Measurements from ENCODE around the gene DNAJC11. TPM values are rescaled to one million over a fixed set of nuclear protein-coding genes. Genes with fewer than 3 reads are reported as not detected.
"Not testable (repeated sequence)": the region's sequence is repeated elsewhere in the genome, so short reads cannot be mapped to it uniquely, and the experiment has no call there.

DNAJC11 gene
- polyA plus RNA-seq, 1 donor from 2014 or later: 25.9 TPM

DNA sequence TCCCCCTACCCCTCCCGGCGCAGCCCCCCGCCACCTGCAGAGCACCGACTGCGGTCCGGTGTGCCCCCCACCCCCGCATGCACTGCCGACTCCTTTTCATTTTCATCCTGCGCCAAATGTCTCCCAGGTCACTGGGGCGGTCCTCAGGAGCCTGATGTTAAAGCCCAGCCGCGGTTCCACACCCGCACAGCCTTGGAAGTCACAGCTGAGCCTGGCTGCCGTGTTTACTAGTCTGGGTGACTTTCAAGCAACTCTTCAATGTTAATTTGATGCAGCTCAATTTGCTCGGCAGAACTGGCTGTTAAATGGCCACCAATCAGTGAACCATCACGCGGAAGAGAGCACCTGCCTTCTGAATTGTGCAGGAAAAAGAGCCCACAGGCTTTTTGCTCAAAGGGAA is 49.7 kb downstream of the DNAJC11 start:
- Mint-ChIP-seq H3K27ac (no peak overlapping the region), H3K36me3 (peaks cover 5% of the 10 kb centered on the region), H3K4me3 (no peak overlapping the region), H3K4me1 (no peaks in the 10 kb centered on the region), H3K9me3 (no peaks in the 10 kb centered on the region), H3K27me3 (no peaks in the 10 kb centered on the region)

DNA sequence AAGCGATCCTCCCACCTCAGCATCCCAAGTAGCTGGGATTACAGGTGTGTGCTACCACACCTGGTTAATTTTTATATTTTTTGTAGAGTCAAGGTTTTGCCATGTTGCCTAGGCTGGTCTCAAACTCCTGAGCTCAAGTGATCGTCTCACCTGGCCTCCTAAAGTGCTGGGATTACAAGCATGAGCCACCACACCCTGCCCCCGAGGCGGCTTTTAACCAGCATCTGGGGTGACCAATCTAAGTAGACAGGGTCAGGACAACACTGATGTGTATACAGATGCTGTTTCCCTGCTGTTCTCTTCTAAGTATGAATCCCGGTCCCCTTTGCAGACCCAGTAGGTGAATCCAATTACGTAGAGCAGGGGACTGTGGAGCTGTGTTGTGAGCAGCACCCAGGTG is 53.1 kb downstream of the DNAJC11 start:
- no peaks in the 10 kb centered on the region for H3K27me3 Mint-ChIP-seq
- H3K4me1 Mint-ChIP-seq: peaks cover 3 to 4% (median 3%) of the 10 kb centered on the region in 3 donors
- peaks cover 3% of the 10 kb centered on the region for H3K36me3 Mint-ChIP-seq
- no peak overlapping the region for H3K4me3 Mint-ChIP-seq
- H3K9me3 Mint-ChIP-seq: no peaks in the 10 kb centered on the region
- no peak overlapping the region for H3K27ac Mint-ChIP-seq

DNA sequence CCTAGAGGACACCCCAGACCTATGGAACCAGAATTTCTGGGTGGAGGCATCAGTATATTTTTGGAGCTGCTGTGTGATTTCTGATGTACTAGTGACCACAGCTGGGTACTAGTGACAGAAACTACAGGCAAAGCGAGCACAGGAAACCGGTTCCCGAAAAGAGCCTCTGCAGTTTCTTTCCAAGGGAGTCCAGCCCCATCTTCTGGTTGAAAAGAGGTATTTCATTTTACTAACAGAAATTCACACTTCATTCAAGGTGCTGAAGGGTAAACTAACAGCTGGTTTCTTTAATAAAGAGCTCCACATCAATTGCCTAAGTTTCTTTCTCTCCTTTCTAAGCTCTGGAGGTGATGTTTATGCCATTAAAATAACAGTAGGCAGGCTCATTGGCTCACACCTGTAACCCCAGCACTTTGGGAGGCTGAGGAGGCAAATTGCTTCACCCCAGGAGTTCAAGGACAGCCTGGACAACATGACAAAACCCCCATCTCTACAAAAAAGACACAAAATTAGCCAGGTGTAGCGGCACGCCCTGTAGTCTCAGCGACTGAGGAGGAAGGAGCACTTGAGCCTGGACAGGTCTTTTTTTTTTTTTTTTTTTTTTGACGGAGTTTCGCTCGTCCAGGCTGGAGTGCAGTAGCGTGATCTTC is 55.0 kb downstream of the DNAJC11 start:
- no peaks in the 10 kb centered on the region for H3K9me3 Mint-ChIP-seq
- H3K4me1 Mint-ChIP-seq: peaks cover 3 to 4% (median 4%) of the 10 kb centered on the region in 3 donors
- peaks cover 3% of the 10 kb centered on the region for H3K36me3 Mint-ChIP-seq
- no peak overlapping the region for H3K27ac Mint-ChIP-seq
- no peak overlapping the region for H3K4me3 Mint-ChIP-seq
- H3K27me3 Mint-ChIP-seq: no peaks in the 10 kb centered on the region

DNA sequence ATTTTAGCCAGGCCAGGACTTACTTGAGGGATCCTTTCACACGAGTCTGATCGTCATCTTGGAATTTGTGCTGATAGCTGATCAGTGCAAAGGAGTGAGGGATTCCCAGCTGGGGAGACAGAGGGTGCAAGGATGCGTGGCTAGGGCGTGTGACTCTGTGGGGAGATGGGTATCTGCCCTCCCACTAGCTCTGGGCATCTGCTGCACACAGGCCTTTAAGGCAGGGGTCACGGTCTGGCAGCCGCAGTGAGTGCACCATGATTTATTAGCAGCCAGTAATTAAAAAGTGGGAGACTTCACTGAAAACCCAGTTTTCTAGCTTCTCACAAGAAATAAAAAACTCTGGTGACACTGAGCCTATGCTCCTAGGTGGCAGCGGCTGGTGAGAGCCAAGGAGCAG is 56.6 kb downstream of the DNAJC11 start:
- no peaks in the 10 kb centered on the region for H3K9me3 Mint-ChIP-seq
- no peak overlapping the region for H3K4me3 Mint-ChIP-seq
- no peaks in the 10 kb centered on the region for H3K27me3 Mint-ChIP-seq
- H3K27ac Mint-ChIP-seq: no peak overlapping the region
- H3K4me1 Mint-ChIP-seq: peaks cover 3 to 4% (median 4%) of the 10 kb centered on the region in 3 donors
- H3K36me3 Mint-ChIP-seq: peaks cover 3% of the 10 kb centered on the region

DNA sequence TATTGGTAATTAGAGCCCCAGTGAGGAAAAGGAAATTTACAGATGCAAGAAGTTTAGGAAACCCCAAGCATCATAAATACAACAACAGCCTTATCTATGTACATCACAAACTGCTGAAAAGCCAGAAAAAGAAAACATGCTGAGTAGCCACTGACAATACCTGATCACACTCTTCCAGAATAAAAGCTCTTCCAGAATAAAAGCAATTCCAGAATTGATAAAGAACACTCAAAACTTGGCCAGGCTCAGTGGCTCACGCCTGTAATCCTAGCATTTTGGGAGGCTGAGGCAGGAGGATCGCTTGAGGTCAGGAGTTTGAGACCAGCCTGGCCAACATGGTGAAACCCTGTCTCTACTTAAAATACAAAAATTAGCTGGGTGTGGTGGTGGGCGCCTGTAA is 60.7 kb downstream of the DNAJC11 start:
- H3K9me3 Mint-ChIP-seq, H3K4me3 Mint-ChIP-seq, H3K36me3 Mint-ChIP-seq, H3K27ac Mint-ChIP-seq, H3K4me1 Mint-ChIP-seq, H3K27me3 Mint-ChIP-seq: not testable (repeated sequence)

DNA sequence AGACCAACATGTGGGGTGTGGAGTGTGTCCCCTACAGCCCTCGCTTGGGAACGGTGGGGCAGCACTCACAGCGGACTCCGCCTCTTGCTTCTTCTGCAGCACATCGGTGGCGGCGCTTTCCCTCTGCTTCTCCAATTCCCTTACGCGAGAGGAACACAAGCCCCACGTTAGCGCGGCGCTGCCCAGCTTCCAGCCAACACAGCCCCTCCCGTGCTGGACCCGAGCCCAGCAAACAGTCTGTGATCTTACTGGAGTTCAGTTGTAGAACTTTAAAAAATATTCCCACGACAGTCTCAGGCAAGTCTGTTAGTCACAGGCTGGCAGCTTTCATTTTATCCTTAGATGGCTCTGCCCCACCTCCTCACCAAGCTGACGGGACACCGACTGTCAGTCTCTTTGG is 63.4 kb downstream of the DNAJC11 start:
- Mint-ChIP-seq H3K36me3 (peaks cover 5% of the 10 kb centered on the region), H3K4me1 (peaks cover 0 to 3% (median 2%) of the 10 kb centered on the region in 3 donors), H3K9me3 (no peaks in the 10 kb centered on the region), H3K27me3 (no peaks in the 10 kb centered on the region), H3K27ac (no peak overlapping the region), H3K4me3 (no peak overlapping the region)

DNA sequence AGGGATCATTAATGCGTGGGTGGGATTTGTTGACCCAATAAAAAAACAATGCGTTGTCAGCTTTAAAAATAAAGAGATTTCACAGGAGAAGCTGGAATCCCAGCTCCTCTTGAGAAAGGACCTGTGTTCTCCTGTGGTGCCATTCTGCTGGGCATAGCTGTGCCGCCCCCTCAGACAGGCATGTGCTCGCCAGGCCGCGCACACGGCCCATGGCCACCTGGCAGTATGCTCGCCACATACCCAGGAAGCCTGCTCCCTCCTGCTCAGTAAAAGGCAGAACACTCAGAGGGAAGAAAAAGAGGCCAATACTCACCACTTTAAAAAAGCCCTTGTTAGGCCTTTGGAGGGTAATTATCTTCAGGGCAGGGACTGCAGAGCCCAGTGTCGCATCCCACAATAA is 63.8 kb downstream of the DNAJC11 start:
- peaks cover 5% of the 10 kb centered on the region for H3K36me3 Mint-ChIP-seq
- no peaks in the 10 kb centered on the region for H3K9me3 Mint-ChIP-seq
- no peaks in the 10 kb centered on the region for H3K27me3 Mint-ChIP-seq
- H3K27ac Mint-ChIP-seq: no peak overlapping the region
- no peak overlapping the region for H3K4me3 Mint-ChIP-seq
- peaks cover 0 to 3% (median 0%) of the 10 kb centered on the region in 3 donors for H3K4me1 Mint-ChIP-seq

DNA sequence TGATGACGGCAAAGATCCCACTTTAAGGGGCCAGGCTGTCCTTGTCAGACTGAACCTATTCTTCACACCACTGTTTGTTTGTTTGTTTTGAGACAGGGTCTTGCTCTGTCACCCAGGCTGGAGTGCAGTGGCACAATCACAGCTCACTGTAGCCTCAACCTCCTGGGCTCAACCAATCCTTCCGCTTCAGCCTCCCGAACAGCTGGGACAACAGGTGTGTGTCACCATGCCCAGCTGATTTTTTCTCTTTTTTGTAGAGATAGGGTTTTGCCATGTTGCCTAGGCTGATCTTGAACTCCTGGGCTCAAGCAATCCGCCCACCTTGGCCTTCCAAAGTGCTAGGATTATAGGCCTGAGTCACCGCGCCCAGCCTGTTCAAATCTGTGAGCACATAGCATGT is 64.8 kb downstream of the DNAJC11 start:
- not testable (repeated sequence) for H3K36me3 Mint-ChIP-seq, H3K27me3 Mint-ChIP-seq, H3K4me3 Mint-ChIP-seq, H3K27ac Mint-ChIP-seq, H3K9me3 Mint-ChIP-seq, H3K4me1 Mint-ChIP-seq

DNA sequence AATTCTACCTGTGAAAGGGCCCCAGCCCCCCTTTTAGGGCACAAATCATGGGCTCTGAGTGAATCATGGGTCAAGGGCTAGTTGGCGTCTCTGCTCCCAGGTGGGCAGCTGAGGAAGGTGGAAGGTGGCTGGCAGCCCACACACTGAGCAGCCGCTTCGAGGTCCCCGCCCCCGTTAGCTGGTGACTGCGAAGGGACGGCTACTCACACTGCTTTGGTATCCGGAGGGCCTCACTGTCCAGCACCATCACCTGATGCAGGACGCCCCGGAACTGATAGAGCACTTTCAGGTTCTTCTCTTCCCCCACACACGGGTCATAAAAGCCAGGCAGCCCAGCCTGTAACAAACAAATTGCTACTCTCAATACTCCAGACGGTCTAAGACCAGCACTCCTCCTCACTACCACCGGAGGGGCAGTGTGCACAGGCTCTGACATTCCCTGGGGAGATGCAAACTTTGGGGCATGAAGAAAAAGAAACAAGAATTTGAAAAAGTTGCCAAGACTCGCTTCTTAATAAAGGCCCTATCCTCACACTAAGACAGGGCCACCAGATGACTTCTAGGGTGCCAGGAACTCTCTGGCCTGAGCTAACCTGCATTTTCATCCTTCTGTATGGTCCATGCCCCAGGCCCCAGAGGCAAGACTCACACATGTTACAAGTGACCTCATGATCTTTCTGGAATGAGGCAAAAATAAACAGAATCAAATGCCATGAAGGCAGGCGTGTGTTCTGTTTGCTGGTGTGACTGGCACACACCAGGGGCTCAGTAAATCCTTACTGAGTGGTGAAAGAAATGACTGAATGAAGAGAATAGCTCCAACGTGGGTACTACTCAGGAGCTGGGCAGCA is 65.5 kb downstream of the DNAJC11 start:
- H3K4me1 Mint-ChIP-seq: peaks cover 0 to 3% (median 0%) of the 10 kb centered on the region in 3 donors
- no peaks in the 10 kb centered on the region for H3K27me3 Mint-ChIP-seq
- no peak overlapping the region for H3K4me3 Mint-ChIP-seq
- H3K36me3 Mint-ChIP-seq: peaks cover 2% of the 10 kb centered on the region
- peak overlapping the region in 1 of 3 donors; percentile 81 for H3K27ac Mint-ChIP-seq
- no peaks in the 10 kb centered on the region for H3K9me3 Mint-ChIP-seq

DNA sequence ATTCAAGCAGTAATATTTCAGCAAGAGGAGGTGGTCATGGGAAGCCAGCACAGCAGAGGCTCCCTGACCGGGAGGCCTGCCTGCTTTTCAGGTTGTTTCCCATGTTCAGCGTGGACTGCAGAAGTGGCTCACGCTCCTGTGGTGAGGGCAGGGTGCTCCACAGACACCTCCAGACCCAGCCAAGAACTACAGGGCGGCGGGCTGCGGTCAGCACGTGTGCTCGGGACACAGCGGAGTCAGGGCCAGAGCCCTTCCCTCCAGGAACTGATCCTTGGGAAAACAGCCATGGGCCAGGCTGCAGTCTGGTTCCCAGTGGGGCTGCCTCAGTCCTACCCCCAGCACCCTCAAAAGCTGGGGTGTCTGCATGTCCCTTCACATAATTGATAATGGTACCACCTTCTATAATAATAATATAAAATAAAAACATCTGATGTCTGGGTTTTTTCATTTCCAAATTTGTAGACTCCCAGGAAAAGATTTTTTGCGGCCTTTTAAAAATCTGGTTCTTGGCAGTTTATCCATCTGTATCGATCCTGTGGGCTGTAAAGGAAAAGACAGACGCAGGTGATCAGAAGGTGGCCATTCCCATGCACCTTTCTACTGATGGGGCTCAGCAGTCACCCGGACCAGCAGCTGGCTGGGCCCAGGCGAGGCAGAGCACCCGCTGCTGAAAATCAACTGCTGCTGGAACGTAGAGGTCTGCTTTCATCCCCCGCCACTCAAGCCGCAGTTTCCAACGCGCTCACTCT is 66.3 kb downstream of the DNAJC11 start:
- peaks cover 2% of the 10 kb centered on the region for H3K36me3 Mint-ChIP-seq
- no peaks in the 10 kb centered on the region for H3K9me3 Mint-ChIP-seq
- H3K4me1 Mint-ChIP-seq: peaks cover 0 to 3% (median 0%) of the 10 kb centered on the region in 3 donors
- H3K4me3 Mint-ChIP-seq: no peak overlapping the region
- no peaks in the 10 kb centered on the region for H3K27me3 Mint-ChIP-seq
- no peak overlapping the region for H3K27ac Mint-ChIP-seq

DNA sequence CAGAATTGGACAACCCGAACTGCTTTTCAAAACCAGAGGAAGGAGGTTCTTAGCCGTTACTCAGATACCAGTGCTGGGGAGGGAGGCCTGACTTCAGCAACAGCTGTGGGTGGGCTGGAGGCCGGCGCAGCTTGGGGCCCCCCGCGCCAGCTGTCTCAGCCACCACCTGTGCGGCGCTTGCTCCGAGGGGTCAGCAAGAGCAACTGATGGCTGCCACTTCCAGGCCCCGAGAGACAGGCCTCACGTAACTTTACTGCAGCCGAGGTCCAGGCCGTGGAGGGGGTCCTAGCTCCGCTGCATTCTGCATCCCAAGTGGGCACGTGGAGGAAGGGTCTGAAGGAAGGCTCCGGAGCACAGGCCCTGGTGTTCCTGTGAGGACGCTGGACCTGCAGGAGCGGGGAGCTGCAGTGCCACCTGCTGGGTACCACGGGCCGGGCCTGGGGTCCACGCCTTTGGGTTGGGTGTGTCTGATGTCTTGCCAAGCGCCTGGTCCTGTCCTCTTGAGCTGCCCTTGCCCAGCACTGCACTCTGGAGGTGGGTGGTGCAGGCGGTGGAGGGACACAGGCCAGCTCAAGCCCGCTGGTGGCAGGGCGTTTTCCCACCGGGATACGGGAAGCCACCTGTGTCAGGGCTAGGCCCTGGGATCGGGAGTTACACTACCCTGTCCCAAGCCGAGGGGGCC is 67.1 kb downstream of the DNAJC11 start:
- Mint-ChIP-seq H3K27me3 (no peaks in the 10 kb centered on the region), H3K4me3 (no peak overlapping the region), H3K9me3 (no peaks in the 10 kb centered on the region), H3K4me1 (peaks cover 0 to 3% (median 0%) of the 10 kb centered on the region in 3 donors), H3K36me3 (peaks cover 2% of the 10 kb centered on the region), H3K27ac (no peak overlapping the region)

DNA sequence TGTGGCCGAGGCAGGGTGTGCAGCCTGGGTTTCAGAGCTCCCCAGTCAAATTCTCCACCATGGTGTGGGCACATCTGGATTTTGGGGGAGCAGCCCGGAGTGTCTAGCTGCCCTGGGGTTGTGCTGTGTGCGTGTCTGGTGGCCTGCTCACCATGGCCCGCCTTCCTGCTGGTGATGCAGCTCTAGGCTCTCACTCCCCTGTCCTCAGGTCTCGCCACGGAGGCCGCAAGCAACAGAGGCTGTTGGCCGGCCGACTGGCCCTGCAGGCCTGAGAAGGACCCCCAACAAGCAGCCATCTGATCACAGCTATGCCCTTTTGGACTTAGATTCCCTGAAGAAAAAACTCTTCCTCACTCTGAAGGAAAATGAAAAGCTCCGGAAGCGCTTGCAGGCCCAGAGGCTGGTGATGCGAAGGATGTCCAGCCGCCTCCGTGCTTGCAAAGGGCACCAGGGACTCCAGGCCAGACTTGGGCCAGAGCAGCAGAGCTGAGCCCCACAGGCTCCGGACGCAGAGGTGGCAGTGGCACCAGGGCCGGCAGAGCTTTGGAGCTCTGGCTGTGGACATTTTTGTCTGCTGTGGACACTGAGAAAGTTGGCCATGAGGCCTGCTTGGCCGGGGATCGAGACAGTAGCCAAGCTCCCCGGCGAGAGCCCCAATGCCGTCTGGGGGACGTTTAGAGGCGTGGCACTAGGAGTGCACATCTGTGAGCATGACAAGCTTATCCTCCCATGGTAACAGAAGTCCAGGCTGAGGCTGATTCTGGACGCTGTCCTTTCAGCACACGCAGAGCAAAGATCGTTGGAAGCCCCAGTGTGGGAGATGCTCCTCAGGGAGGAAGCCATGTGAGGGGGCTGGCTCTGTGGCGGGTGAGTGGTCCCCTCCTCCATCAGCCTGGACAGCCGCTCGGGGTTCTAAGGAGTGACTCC is 68.8 kb downstream of the DNAJC11 start:
- Mint-ChIP-seq H3K27me3 (no peaks in the 10 kb centered on the region), H3K9me3 (no peaks in the 10 kb centered on the region), H3K4me3 (no peak overlapping the region), H3K36me3 (peaks cover 2% of the 10 kb centered on the region), H3K4me1 (peaks cover 0 to 4% (median 0%) of the 10 kb centered on the region in 3 donors), H3K27ac (no peak overlapping the region)

DNA sequence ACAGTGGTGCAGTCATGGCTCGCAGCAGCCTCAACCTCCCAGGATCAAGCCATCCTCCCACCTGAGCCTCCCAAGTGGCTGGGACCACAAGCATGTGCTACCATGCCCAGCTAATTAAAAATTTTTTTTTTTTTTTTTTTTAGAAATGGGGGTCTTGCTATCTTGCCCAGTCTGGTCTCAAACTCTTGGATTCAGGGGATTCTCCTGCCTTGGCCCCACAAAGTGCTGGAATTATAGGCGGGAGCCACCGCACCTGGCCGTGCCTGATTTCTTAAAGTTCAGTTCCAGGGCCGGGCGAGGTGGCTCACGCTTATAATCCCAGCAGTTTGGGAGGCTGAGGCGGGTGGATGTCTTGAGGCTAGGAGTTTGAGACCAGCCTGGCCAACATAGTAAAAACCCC is 70.6 kb downstream of the DNAJC11 start:
- H3K4me3 Mint-ChIP-seq: no peak overlapping the region
- H3K9me3 Mint-ChIP-seq: no peaks in the 10 kb centered on the region
- no peaks in the 10 kb centered on the region for H3K27me3 Mint-ChIP-seq
- H3K36me3 Mint-ChIP-seq: peaks cover 4% of the 10 kb centered on the region
- H3K27ac Mint-ChIP-seq: peak overlapping the region in 1 of 3 donors; percentile 23
- H3K4me1 Mint-ChIP-seq: peaks cover 6 to 16% (median 10%) of the 10 kb centered on the region in 3 donors

DNA sequence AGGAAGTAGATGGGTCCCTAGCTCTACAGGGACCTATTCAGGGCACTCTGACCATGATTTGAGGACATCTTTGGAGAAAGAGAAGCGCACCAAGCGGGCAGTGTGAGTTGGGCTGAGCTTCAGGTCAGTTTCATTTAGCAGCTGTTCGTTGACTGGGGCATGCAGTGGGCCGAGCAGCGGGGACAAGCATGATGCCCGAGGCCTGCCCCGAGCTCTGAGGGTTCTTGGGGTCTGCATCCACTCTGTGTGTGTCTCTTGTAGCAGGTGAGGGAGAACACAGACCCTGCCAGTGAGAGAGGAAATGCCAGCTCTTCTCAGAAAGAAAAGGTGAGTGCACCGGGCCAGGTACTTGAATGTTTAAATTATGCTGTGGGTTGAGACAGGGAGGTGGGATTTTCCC is 71.6 kb downstream of the DNAJC11 start:
- Mint-ChIP-seq H3K4me1 (peaks cover 6 to 19% (median 11%) of the 10 kb centered on the region in 3 donors), H3K9me3 (no peaks in the 10 kb centered on the region), H3K36me3 (peaks cover 4% of the 10 kb centered on the region), H3K4me3 (peak overlapping the region in 1 of 4 donors; percentile 32), H3K27ac (no peak overlapping the region), H3K27me3 (no peaks in the 10 kb centered on the region)
